Upper lobe of left lung (tissue), 4 donors: Measurements from ENCODE around the gene ITGB3.

ENCODE experiments used
- POLR2AphosphoS5 ChIP-seq, 2 donors: sonication (generic); formaldehyde crosslinking; IDR thresholded peaks; one replicate each; pipeline ENCODE4 v1.5.1; 2017; ENCODE audit warnings: antibody characterized with exemption in 2 of 2
- TF ChIP-seq, protein P1 (sequence below), 6 experiments: fragments of 450-650 bp in 4 of 6; fragments of 200-600 bp in 2 of 6; sonication (generic) in 2 of 6; IDR thresholded peaks; one replicate each; pipeline ENCODE4 v1.5.1; 2016 to 2019; ENCODE audit warnings: antibody characterized with exemption in 6 of 6

DNA sequence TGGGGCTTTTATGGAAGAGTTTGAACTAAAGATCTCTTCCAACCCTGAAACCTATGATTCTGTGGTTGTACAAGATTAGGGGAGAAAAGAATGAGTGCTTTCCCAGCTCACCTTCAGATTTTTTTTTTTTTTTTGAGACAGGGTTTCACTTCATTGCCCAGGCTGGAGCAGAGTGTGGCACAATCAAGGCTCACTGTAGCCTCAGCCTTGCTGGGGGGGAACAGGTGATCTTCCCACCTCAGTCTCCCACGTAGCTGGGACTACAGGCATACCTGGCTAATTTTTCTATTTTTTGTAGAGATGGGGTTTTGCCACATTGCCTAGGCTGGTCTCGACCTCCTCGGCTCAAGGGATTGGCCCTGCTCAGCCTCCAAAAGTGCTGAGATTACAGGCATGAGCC is 21.8 kb upstream of the ITGB3 start:
- TF ChIP-seq, protein P1, sequence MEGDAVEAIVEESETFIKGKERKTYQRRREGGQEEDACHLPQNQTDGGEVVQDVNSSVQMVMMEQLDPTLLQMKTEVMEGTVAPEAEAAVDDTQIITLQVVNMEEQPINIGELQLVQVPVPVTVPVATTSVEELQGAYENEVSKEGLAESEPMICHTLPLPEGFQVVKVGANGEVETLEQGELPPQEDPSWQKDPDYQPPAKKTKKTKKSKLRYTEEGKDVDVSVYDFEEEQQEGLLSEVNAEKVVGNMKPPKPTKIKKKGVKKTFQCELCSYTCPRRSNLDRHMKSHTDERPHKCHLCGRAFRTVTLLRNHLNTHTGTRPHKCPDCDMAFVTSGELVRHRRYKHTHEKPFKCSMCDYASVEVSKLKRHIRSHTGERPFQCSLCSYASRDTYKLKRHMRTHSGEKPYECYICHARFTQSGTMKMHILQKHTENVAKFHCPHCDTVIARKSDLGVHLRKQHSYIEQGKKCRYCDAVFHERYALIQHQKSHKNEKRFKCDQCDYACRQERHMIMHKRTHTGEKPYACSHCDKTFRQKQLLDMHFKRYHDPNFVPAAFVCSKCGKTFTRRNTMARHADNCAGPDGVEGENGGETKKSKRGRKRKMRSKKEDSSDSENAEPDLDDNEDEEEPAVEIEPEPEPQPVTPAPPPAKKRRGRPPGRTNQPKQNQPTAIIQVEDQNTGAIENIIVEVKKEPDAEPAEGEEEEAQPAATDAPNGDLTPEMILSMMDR (IDR thresholded peaks at IDR 0.05), result no peak
- no peak for TF ChIP-seq POLR2AphosphoS5 (IDR thresholded peaks at IDR 0.05)
